HG02763 (cell line): ENCODE data around the gene ZNF438.
"Not testable (repeated sequence)": the region's sequence is repeated elsewhere in the genome, so short reads cannot be mapped to it uniquely, and the experiment has no call there.

Source experiments
- ATAC-seq: cut with Tn5 transposase; IDR thresholded peaks from one replicate; pipeline ENCODE4 v1.9.1; 2021; ENCODE audit warnings: mild to moderate bottlenecking, moderate library complexity; ENCODE audit not compliant: unreplicated experiment

The ZNF438 gene

DNA sequence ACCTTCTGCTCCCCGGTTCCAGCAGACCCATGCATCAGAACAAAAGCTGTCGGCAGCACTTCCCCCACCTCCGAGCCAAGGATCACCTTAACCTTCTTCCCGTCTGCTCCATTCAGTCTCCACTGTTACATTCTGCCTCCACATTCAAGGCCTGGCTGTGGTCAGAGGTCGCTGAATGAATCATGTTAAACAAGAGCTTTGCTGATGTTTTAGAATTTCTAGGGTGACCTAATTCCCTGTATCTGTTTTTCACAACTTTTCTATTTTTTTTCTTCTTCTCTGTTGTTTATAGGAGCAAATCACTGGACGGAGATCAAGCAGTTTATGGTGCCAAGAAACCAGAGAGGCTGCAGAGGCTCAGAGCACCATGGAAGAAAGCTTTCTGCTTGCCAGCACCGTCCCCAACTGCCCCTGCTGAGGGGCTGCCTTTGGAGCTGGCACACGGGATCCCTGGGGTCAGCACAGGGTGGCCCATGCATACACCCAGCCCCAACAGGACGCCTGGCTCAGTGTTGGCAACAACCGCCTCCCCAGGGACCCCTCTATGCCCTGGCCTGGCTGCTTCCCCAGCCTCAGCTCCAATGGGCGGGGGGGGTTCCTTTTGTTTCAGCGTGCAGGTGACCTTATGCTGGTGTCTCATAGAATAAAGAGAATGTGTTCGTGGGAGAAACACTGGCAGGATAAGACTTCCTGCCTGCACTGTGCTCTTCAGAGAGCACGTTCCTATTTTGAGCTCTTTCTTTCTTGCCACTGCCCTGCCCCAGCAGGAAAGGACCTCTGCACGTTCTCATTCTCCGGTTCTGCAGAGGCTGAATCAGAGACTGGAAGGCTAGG is 219.4 kb downstream of the ZNF438 start:
- no peak for ATAC-seq

DNA sequence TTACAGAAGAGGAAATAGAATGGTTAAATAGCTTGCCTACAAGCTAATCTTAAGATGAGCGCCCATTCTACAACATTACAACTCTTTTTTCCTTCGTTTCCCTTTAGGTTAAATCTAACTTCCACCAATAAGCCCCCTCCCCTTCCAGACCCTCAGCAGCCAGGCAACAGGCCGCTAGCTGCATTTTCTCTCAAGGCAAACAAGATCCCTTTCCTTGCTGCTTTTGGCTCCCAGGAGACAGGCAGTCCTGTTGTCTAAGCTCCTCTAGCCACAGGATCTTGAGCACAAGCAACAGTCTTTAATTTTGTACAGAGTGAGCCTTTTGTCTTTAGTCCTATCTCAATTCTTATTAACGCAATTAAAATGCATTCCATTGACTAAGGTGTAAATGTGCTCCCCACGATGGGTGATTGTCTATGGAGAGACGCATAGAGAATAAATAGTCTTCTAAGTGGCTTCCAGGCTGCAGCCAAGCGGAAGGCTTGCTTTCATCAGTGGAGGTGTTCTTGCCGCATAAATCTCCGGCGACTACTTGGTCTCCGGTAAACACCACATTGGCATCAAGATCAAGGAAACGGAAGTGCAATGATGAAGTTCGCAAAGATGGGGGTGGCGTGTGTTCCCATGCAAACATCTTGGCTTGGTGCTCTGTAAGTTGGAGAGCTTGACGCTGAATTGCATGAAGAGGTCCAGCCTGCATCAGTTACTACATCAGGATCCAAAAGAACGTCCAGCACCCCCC is 220.2 kb downstream of the ZNF438 start:
- no peak for ATAC-seq

DNA sequence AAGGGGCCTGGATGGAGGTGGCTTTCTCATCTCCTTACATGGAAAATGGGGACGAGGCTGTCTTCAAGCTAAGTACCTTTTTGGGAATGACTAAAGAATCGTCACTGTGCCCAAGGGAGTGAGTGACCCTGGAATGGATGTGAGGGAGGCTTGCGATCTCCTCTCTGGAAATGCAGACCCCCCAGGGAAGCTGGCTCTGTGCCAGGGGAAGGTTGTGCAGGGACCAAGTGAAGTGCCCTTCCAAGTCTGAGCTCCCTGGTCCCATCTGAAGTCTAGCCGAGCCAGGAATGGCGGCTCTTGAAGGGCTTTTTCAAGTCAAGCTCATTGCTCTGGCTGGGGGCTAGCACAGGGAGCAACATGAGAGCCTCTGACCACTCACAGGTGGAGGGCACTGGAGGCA is 221.2 kb downstream of the ZNF438 start:
- ATAC-seq, result no peak

DNA sequence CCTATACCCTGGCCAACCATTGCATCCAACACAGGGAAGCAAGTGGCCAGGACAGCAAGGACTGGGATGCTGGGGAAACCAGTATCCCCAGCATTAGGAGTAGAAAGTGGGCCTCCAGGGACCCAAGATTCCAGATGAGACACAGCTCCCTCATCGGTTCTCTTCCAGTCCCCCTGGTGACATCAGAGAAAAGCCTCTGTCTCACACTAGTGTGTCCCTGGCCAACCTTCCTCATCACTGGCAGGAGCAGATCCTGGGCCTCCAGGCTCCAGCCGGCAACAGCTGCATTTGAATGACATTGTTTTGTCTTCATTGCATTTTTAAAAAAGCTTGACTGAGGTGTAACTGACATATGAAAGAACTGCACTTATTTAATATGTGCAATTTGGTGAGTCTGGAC is 224.8 kb downstream of the ZNF438 start:
- no peak for ATAC-seq

DNA sequence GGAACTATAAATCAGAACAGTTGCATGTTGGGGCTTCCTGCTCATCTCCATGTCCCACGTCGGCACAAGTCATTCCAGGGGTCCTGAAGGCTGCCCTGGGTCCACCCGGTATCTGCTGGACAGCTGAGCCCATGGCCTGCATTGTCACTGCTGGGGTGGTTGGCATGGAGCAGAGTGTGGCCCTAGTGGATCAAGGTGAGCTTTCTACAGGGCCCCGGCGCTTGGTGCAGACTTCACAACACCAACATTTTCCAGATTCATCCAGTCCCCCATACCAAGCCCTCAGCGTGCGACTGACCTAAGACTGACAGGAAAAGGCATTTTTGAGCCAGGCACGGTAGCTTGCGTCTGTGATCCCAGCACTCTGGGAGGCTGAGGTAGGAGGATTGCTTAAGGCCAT is 226.6 kb downstream of the ZNF438 start:
- ATAC-seq, result no peak

DNA sequence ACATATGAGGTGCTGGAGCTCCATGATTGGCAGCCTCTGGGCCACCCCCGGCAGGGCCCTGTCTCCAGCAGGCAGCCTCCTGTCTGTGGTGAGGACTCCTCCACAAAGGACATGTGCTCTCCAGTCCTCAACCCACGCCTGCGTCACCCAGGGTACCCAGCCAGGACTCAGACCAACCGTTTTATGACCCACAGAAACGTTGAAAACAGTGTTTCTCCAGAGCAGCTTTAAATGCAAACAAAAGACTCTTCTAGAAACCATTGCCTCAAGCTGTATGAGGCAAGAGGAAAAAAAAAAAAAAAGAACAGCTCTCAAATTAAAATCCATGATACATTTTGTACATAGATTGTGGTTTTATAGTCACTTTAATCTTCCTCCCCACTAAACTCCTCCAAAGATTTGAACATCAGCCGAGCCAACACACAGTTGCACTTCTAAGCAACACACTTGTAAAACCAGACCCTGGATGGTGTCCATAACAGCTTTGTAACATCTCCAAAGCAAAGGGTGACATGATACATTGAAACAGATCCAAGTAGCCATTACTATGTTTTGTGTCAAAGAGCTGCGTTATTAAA is 227.1 kb downstream of the ZNF438 start:
- ATAC-seq, result no peak

DNA sequence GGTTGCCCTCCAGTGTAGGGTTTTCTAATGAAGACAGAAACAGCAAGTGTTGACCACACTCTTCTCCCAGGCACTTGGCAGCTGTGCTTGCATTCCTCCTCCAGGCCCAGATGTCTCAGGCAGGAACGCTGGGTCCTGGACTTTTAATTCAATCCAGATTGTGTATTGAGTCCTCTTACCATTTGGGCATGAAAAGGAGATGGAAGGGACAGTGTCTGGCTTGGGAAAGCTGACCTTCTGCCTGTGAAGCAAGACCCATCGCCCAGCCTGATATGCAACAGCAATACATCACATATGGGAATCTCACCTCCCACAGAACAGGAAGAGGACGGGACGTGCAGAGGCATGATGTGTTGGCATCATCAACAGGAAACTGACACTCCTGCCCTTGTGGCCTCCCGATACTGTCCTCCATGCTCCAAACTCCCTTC is 227.8 kb downstream of the ZNF438 start:
- no peak for ATAC-seq

DNA sequence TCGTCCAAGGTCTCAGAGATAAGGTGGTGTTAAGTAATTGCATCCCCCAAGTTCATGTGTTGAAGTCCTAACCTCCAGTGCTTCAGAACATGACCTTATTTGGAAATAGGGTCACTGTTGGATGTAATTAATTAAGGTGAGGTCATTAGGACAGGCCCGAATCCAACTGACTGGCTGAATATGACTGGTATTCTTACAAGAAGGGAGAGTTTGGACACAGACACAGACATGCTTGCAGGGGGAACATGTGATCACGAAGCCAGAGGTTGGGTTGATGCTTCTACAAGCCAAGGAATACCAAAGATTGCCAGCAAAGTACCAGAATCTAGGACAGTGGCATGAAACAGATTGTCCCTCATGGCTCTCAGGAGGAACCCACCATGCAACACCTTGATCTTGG is 228.6 kb downstream of the ZNF438 start:
- no peak for ATAC-seq

DNA sequence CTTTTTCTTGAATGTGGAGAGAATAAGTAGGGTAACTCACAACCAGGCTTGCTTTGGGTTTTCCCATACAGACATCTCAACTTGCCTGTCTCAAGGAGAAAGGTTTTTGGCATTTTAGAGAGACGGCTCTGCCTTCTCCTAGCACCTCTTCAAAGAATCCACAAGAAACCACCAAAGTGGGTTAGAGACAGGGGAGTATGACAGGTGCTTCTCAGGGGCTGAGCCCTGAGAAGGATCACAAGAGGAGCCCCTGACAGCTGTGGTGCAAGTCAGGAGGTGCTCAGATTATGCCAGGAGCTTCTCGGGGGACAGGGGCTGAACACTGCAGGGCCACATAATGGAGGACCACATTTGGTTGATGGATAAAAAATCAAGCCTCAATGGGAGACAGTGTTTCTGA is 231.3 kb downstream of the ZNF438 start:
- ATAC-seq, result no peak

DNA sequence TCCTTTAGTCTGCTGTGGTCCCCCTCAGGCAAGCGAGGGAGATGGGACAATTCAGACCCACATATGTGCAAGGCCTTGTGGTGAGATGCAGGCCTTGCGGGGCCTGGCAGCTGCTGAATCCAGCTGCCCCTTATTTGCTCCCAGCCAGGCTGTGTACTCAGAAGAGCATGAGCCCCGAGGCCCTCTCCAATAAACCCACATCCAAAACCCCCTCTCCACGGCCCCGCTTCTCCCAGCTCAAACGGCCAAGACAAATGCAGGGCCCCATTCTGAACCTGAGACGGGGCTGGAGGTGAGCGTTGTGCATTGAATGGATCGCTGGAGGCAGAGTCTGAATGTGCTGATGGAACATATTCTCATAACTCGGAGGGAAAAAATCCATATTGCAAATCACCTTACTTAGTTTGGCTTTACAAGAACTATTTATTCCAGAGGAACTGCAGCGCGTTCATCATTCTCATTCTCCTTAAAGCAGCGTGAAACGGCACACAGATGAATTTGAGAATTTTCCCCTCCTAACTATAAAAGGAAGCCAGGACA is 232.9 kb downstream of the ZNF438 start:
- no peak for ATAC-seq

DNA sequence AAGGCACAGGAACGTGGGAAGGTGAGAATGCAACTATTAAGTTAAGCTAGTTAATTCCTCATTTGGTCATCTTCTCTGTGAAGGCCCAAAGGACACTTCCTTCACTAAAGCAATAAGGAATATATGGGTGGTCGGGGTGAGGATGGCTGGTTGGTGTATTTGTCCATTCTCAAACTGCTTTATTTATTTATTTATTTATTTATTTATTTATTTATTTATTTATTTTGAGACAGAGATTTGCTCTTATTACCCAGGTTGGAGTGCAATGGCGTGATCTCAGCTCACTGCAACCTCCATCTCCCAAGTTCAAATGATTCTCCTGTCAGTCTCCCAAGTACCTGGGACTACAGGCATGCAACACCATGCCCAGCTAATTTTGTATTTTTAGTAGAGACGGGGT is 236.6 kb downstream of the ZNF438 start:
- ATAC-seq, result not testable (repeated sequence)
